ENCODE measurements around the gene NAGLU. TPM values are rescaled to one million over a fixed set of nuclear protein-coding genes. Genes with fewer than 3 reads are reported as not detected.

NAGLU gene
- total and polyA plus RNA-seq, 2 of the 13 experiments (the other 11 are each of a cell fraction or from before 2014, with no cell fraction given) = 28.2 to 40.1 TPM

- peak; percentile 78 for TF ChIP-seq ZNF609 (CRISPR knock-in tag; IDR thresholded peaks at IDR 0.05; ENCODE audit: borderline replicate concordance)
- TF ChIP-seq ZMYM4 (CRISPR knock-in tag; IDR thresholded peaks at IDR 0.05) = peak; percentile 91
- TF ChIP-seq ZBTB49 (CRISPR knock-in tag; IDR thresholded peaks at IDR 0.05; ENCODE audit: borderline replicate concordance) = peak; percentile 81; the same call in 1 of the 2 replicates
- peak; percentile 98 for TF ChIP-seq ZNF430 (CRISPR knock-in tag; IDR thresholded peaks at IDR 0.05)
- TF ChIP-seq CBFB (CRISPR knock-in tag; IDR thresholded peaks at IDR 0.05) = peak; percentile 46; the same call in 1 of the 2 replicates
- peak; percentile 45; the same call in 1 of the 2 replicates for TF ChIP-seq HOXA9 (CRISPR knock-in tag; IDR thresholded peaks at IDR 0.05; ENCODE audit: borderline replicate concordance)
- TF ChIP-seq POLR2G (IDR thresholded peaks at IDR 0.05; ENCODE audit: low read depth, low read length) = peak; percentile 88
- TF ChIP-seq ZNF7 (CRISPR knock-in tag; IDR thresholded peaks at IDR 0.05) = no peak
- peak; percentile 95 for TF ChIP-seq ARNTL (CRISPR knock-in tag; IDR thresholded peaks at IDR 0.05)
- peak; percentile 89 for TF ChIP-seq DMAP1 (CRISPR knock-in tag; IDR thresholded peaks at IDR 0.05)
- peak; percentile 94 for TF ChIP-seq ZNF318 (CRISPR knock-in tag; IDR thresholded peaks at IDR 0.05)
- peak; percentile 70 for TF ChIP-seq CBX1 (IDR thresholded peaks at IDR 0.05; ENCODE audit: low read depth)
- TF ChIP-seq REPIN1 (CRISPR knock-in tag; IDR thresholded peaks at IDR 0.05; ENCODE audit: borderline replicate concordance, low read depth) = peak; percentile 93
- TF ChIP-seq ZMAT3 (CRISPR knock-in tag; conservative IDR thresholded peaks at IDR 0.05) = peak; percentile 93; the same call in 1 of the 2 replicates
Measured at GRCh38 chr17:42566883-42567573, 31.0 kb downstream of the NAGLU start, which contains the start of gene MLX (continued).

Data from HepG2 (cell line).